GM19328 (cell line): ENCODE measurements around the gene LIMCH1.
"Not testable (repeated sequence)": the region's sequence is repeated elsewhere in the genome, so short reads cannot be mapped to it uniquely, and the experiment has no call there.

Source experiments
- ATAC-seq: cut with Tn5 transposase; IDR thresholded peaks from one replicate; pipeline ENCODE4 v1.9.1; 2021; ENCODE audit warnings: mild to moderate bottlenecking, moderate library complexity; ENCODE audit not compliant: unreplicated experiment

The LIMCH1 gene

GRCh38 chr4:41538017-41538733 is at the start of gene LIMCH1:
LIMCH1 (plus strand) TSS chr4:41538157; CDS start chr4:41605996, 67,839 bp downstream.
- ATAC-seq, result no peak

DNA sequence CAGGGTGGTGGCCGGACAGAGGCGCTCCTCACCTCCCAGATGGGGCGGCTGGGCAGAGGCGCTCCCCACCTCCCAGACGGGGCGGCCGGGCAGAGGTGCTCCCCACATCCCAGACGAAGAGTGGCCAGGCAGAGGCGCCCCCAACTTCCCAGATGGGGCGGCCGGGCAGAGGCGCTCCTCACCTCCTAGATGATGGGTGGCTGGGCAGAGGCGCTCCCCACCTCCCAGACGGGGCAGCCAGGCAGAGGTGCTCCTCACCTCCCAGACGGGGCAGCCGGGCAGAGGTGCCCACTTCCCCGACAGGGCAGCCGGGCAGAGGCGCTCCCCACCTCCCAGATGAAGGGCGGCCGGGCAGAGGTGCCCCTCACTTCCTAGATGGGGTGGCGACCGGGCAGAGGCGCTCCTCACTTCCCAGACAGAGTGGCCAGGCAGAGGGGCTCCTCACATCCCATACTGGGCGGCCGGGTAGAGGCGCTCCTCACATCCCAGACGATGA is 46.8 kb upstream of the LIMCH1 start:
- not testable (repeated sequence) for ATAC-seq

GRCh38 chr4:41496977-41497376 is 41.0 kb upstream of the LIMCH1 start:
- no peak for ATAC-seq

- no peak for ATAC-seq
Observed at GRCh38 chr4:41498177-41498576, 39.8 kb upstream of the LIMCH1 start.

- ATAC-seq, result no peak
Observed at GRCh38 chr4:41504167-41504818, 33.7 kb upstream of the LIMCH1 start.

DNA sequence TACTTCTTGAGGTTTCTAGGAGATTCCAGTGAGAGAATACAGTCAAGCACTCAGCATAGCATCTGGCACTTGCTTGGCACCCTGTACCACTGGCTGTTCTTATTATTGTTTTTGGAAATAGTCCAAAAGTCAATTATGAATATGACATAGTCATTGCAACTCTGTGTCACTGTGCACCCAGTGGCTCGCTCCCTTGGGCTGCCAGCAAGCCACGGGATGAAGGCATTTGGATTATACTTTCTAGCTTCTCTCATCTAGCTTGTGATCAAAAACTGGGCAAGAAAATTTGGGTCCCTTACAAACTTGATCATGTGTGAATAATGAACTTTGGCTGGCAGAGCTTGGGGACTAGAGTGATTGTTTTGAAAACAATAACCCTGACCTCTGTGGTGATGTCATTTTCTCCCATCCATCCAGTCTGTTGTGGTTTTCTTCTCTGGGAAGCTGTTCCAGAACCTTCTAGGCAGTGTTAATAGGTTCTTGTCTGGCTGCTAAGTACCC is 32.7 kb upstream of the LIMCH1 start:
- no peak for ATAC-seq

- no peak for ATAC-seq
Observed at GRCh38 chr4:41506130-41506529, 31.8 kb upstream of the LIMCH1 start.

DNA sequence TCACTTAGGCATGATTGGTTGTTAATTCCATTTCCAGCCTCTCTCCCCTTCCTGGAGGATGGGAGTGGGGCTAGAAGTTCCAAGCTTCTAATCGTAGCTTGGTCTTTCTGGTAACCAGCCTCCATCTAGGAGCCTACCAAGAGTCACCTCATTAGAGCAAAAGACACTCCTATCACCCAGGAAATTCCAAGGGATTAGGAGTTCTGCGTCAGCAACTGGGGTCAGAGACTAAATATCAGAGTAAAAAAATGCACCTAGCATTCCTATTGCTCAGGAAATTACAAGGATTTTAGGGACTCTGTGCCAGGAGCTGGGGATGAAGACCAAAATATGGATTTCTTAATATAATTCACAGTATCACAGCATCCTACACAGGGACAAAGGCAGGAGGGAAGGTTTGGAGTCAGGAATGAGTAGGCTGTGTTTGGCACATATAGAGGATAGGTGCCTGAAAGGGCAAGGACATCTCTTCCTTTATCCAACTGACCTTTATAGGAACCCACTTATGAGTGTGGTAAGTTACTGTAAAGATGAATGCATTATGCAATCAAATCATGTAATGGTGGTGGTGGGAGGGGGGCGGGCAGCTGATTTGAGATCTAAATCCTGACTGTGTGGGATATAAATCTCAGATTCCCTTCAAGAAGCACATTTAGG is 30.5 kb upstream of the LIMCH1 start:
- no peak for ATAC-seq

- ATAC-seq, result no peak
Observed at GRCh38 chr4:41509451-41509866, 28.5 kb upstream of the LIMCH1 start.

DNA sequence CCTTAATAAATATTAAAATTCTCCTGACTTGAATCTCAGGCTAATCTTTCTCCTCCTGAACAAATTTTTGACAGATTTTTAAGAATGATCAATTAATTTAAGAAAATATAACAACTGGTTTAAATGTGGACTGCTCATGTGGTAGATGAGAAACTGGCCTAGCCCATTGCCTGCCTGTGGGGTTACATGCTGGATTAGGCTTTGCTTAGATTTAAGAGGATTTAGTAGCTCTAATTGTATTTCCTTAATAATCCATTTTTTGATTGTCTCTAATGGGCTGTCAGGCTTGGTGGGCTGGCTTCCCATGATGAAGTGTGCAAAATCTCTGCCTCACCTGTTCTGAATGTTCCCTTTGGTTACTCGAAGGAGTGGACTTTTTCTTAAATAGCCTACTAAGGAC is 27.8 kb upstream of the LIMCH1 start:
- no peak for ATAC-seq

DNA sequence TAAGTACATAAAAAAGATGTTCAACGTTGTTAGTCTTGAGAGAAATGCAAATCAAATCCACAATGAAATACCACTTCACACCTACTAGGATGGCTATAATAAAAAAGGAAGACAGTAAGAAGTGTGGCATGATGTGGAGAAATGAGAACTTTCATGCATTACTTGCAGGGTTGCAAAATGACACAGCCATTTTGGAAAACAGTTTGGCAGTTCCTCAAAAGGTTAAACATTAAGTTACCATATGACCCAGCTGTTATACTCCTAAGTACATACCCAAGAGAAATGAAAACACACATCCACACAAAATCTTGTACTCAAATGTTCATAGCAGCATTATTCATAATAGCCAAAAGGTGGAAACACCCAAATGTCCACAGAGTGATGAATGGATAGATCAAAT is 25.8 kb upstream of the LIMCH1 start:
- ATAC-seq, result no peak

- ATAC-seq, result no peak
Observed at GRCh38 chr4:41512596-41512995, 25.4 kb upstream of the LIMCH1 start.

DNA sequence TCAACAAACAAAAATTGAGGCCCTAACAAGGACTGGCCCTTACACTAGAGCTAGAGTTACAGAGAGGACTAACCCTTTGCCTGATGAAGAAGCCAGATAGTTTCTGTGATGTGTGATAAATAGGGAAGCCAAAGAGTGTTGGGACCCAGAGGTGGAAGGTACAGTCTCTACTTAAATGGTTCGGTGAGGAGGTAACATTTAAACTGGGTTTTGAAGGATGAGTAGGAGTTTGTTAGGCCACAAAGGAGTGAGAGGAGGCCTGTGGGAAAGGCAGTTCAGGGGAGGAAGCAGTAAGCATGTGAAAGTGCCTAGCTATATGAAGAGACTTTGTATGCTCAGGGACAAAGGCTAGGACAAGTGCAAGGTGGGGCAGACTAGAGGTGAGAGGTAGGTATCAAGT is 23.8 kb upstream of the LIMCH1 start:
- no peak for ATAC-seq

GRCh38 chr4:41514766-41515481 is 23.0 kb upstream of the LIMCH1 start:
- no peak for ATAC-seq

GRCh38 chr4:41517121-41517520 is 20.8 kb upstream of the LIMCH1 start:
- no peak for ATAC-seq

GRCh38 chr4:41517747-41518146 is 20.2 kb upstream of the LIMCH1 start:
- no peak for ATAC-seq

- ATAC-seq, result no peak
Observed at GRCh38 chr4:41524425-41524824, 13.5 kb upstream of the LIMCH1 start.

- no peak for ATAC-seq
Observed at GRCh38 chr4:41525129-41525528, 12.8 kb upstream of the LIMCH1 start.

DNA sequence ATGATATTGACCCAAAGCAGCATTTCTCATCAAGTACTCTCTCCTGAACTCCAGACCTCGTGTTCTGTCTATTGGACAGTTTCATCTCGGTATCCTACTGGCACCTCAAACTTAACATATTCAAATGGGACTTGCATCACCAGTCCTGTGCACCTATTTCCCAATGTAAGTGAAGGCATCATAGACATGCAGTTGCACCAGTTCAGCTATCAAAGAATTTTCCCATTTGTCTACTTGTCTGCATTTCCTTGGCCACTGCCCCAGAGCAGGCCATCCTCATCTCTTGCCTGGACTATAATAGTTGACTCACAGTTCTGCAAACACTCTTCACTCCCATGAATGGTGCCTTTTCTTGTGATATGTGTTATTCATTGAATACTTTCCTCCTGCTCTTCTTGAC is 11.3 kb upstream of the LIMCH1 start:
- ATAC-seq, result no peak

GRCh38 chr4:41528512-41529205 is 9.3 kb upstream of the LIMCH1 start:
- no peak for ATAC-seq
